Measurements from ENCODE around the gene AMMECR1. TPM values are rescaled to one million over a fixed set of nuclear protein-coding genes. Genes with fewer than 3 reads are reported as not detected.

AMMECR1 gene
- polyA plus RNA-seq, 1 donor from 2014 or later: 3.7 TPM

GRCh38 chrX:110310896-110311295 lies 7.0 kb downstream of the AMMECR1 start:
- no peak overlapping the region for H3K4me3 ChIP-seq (ENCODE audit: low read length)
- no peaks in the 10 kb centered on the region for H3K27me3 ChIP-seq (ENCODE audit: insufficient read depth, low read depth, low read length)
- no peak overlapping the region for H2AFZ ChIP-seq (ENCODE audit: low read depth, low read length)
- H3K9me2 ChIP-seq (ENCODE audit: insufficient read depth, low read length): no peaks in the 10 kb centered on the region
- peaks cover 4% of the 10 kb centered on the region for H3K79me2 ChIP-seq (replicated peaks; ENCODE audit: insufficient read depth, low read length)
- no peaks in the 10 kb centered on the region for H3K9me3 ChIP-seq (ENCODE audit: low read length)
- no peak overlapping the region for H3K27ac ChIP-seq (ENCODE audit: low read length)
- no peaks in the 10 kb centered on the region for H3F3A ChIP-seq (ENCODE audit: insufficient read depth, low read length, poor library complexity, severe bottlenecking)
- H3K9ac ChIP-seq (ENCODE audit: low read length): no peak overlapping the region
- no peaks in the 10 kb centered on the region for H3K36me3 ChIP-seq (ENCODE audit: insufficient read depth, low read length)
- no peak for TF ChIP-seq POLR2AphosphoS5 (IDR thresholded peaks at IDR 0.05)
- no peak for TF ChIP-seq EP300 (conservative IDR thresholded peaks at IDR 0.05; ENCODE audit: poor library complexity, severe bottlenecking)
- no peak for TF ChIP-seq SMC3 (conservative IDR thresholded peaks at IDR 0.05; ENCODE audit: poor library complexity)
- TF ChIP-seq REST (IDR thresholded peaks at IDR 0.05; ENCODE audit: borderline replicate concordance): no peak
- TF ChIP-seq RAD21 (conservative IDR thresholded peaks at IDR 0.05): no peak
- no peak for TF ChIP-seq EZH2 (IDR thresholded peaks at IDR 0.05; ENCODE audit: borderline replicate concordance, insufficient read depth, low read length, poor library complexity, severe bottlenecking)
- TF ChIP-seq CTCF (IDR thresholded peaks at IDR 0.05; ENCODE audit: poor library complexity, severe bottlenecking): no peak
- no peak for TF ChIP-seq MXI1 (conservative IDR thresholded peaks at IDR 0.05; ENCODE audit: poor library complexity, severe bottlenecking)
- H3K4me2 ChIP-seq (ENCODE audit: low read length): no peak overlapping the region
- H4K20me1 ChIP-seq (ENCODE audit: insufficient read depth): no peaks in the 10 kb centered on the region

GRCh38 chrX:110310000-110310790 lies 7.7 kb downstream of the AMMECR1 start:
- Histone ChIP-seq H3K36me3 (ENCODE audit: insufficient read depth, low read length) (no peaks in the 10 kb centered on the region), H3K27ac (ENCODE audit: low read length) (no peak overlapping the region), H3K27me3 (ENCODE audit: insufficient read depth, low read depth, low read length) (no peaks in the 10 kb centered on the region), H4K20me1 (ENCODE audit: insufficient read depth) (no peaks in the 10 kb centered on the region), H2AFZ (ENCODE audit: low read depth, low read length) (no peak overlapping the region), H3K9me2 (ENCODE audit: insufficient read depth, low read length) (no peaks in the 10 kb centered on the region), H3K79me2 (replicated peaks; ENCODE audit: insufficient read depth, low read length) (no peaks in the 10 kb centered on the region), H3K9ac (ENCODE audit: low read length) (no peak overlapping the region), H3K4me2 (ENCODE audit: low read length) (no peak overlapping the region), H3K9me3 (ENCODE audit: low read length) (no peaks in the 10 kb centered on the region), H3K4me3 (ENCODE audit: low read length) (no peak overlapping the region), H3F3A (ENCODE audit: insufficient read depth, low read length, poor library complexity, severe bottlenecking) (no peaks in the 10 kb centered on the region)
- TF ChIP-seq POLR2AphosphoS5 (IDR thresholded peaks at IDR 0.05) (no peak), REST (IDR thresholded peaks at IDR 0.05; ENCODE audit: borderline replicate concordance) (no peak), MXI1 (conservative IDR thresholded peaks at IDR 0.05; ENCODE audit: poor library complexity, severe bottlenecking) (no peak), EZH2 (IDR thresholded peaks at IDR 0.05; ENCODE audit: borderline replicate concordance, insufficient read depth, low read length, poor library complexity, severe bottlenecking) (no peak), SMC3 (conservative IDR thresholded peaks at IDR 0.05; ENCODE audit: poor library complexity) (no peak), EP300 (conservative IDR thresholded peaks at IDR 0.05; ENCODE audit: poor library complexity, severe bottlenecking) (no peak), RAD21 (conservative IDR thresholded peaks at IDR 0.05) (no peak), TAF1 (IDR thresholded peaks at IDR 0.05; ENCODE audit: low read depth) (no peak), CTCF (IDR thresholded peaks at IDR 0.05; ENCODE audit: poor library complexity, severe bottlenecking) (no peak)

Measured in neural cell (in vitro differentiated cells).